GM12878 (cell line): ENCODE data around the gene FOXA1. TPM values are rescaled to one million over a fixed set of nuclear protein-coding genes. Genes with fewer than 3 reads are reported as not detected.

Experiments used
- ATAC-seq: fragments of 200-7000 bp; cut with Tn5 transposase; 3 replicates; pipeline ENCODE4 v1.9.1; 2020; ENCODE audit warnings: mild to moderate bottlenecking, moderate library complexity
- BruUV-seq: library from RNA; stranded (reverse); fragments of 400-500 nt; replicated peaks from 2 replicates; lab custom pipeline; 2021; lab: Mats Ljungman, UMichigan
- CTCF ChIA-PET: fragments of 300-600 bp; sonication (Branson Sonifier 250); formaldehyde crosslinking; extraction: SDS; loops from one replicate; lab custom pipeline; 2021; ENCODE audit warnings: inconsistent platforms; lab: Yijun Ruan, JAX
- POLR2A ChIA-PET: fragments of 350-600 bp; formaldehyde crosslinking; extraction: SDS; loops from one replicate; lab custom pipeline; 2021; ENCODE audit warnings: inconsistent platforms; lab: Charles Lee
- RAD21 ChIA-PET: fragments of 300-600 bp; sonication (Branson Sonifier 250); formaldehyde crosslinking; loops from one replicate; lab custom pipeline; 2023; ENCODE audit warnings: antibody characterized with exemption; ENCODE audit not compliant: unreplicated experiment; lab: Charles Lee
- SMC1A ChIA-PET: fragments of 300-600 bp; sonication (Branson Sonifier 250); formaldehyde crosslinking; loops from one replicate; lab custom pipeline; 2023; ENCODE audit not compliant: unreplicated experiment, uncharacterized antibody; lab: Charles Lee
- DNase-seq: peaks from one replicate; pipeline ENCODE4 v3.0.0-alpha.2; 2011; ENCODE audit warnings: low read depth, low spot score
- FAIRE-seq: peaks from 3 replicates; lab custom pipeline; 2011; peaks lifted over from hg19 to GRCh38; lab: Jason Lieb, UNC
- H2AFZ ChIP-seq: 2 replicates; pipeline ENCODE4 v1.6.0; 2011; ENCODE audit warnings: low read depth, low read length, control low read depth; ENCODE audit not compliant: control insufficient read depth
- H3K27ac ChIP-seq: 2 replicates; pipeline ENCODE4 v1.5.1; 2011; ENCODE audit warnings: control low read depth; ENCODE audit not compliant: control insufficient read depth, insufficient read depth
- H3K27me3 ChIP-seq, 2 experiments: replicated peaks in 1 of 2; 2 replicates each; pipeline versions ENCODE4 v1.6.0 to v1.6.1; 2011; ENCODE audit warnings: low read length in 1 of 2; ENCODE audit not compliant: control insufficient read depth in 2 of 2, insufficient read depth in 2 of 2
- H3K36me3 ChIP-seq, 2 experiments: 2 replicates each; pipeline ENCODE4 v1.5.1; 2011; ENCODE audit warnings: low read length in 1 of 2; ENCODE audit not compliant: control insufficient read depth in 2 of 2, insufficient read depth in 2 of 2
- H3K4me1 ChIP-seq: 2 replicates; pipeline ENCODE4 v1.6.1; 2011; ENCODE audit warnings: mild to moderate bottlenecking, low read length, moderate library complexity, mixed read lengths; ENCODE audit not compliant: control insufficient read depth, insufficient read depth
- H3K4me2 ChIP-seq: 2 replicates; pipeline ENCODE4 v1.6.0; 2011; ENCODE audit warnings: control low read depth; ENCODE audit not compliant: control insufficient read depth, insufficient read depth
- H3K4me3 ChIP-seq: fragments of 200-600 bp; sonication (generic); 2 replicates; pipeline ENCODE4 v1.5.1; 2016
- H3K79me2 ChIP-seq: 2 replicates; pipeline ENCODE4 v1.6.0; 2011; ENCODE audit warnings: low read length; ENCODE audit not compliant: control insufficient read depth, insufficient read depth
- H3K9ac ChIP-seq: 2 replicates; pipeline ENCODE4 v1.8.0; 2011; ENCODE audit warnings: low read length, control low read depth, mixed read lengths; ENCODE audit not compliant: control insufficient read depth, insufficient read depth
- H3K9me3 ChIP-seq: replicated peaks from 3 replicates; pipeline ENCODE4 v1.5.1; 2011; ENCODE audit warnings: mild to moderate bottlenecking, low read length; ENCODE audit not compliant: control insufficient read depth, insufficient read depth
- H4K20me1 ChIP-seq: 2 replicates; pipeline ENCODE4 v1.6.0; 2011; ENCODE audit not compliant: control insufficient read depth, insufficient read depth
- HDGF ChIP-seq: fragments of 450-650 bp; IDR thresholded peaks from 2 replicates; pipeline ENCODE4 v1.6.1; 2016; ENCODE audit warnings: antibody characterized with exemption
- KLF5 ChIP-seq: fragments of 450-650 bp; IDR thresholded peaks from 2 replicates; pipeline ENCODE4 v1.6.1; 2014; ENCODE audit warnings: mild to moderate bottlenecking; ENCODE audit not compliant: partially characterized antibody
- MXI1 ChIP-seq: fragments of 150-350 bp; IDR thresholded peaks from 2 replicates; pipeline ENCODE4 v1.6.1; 2011; ENCODE audit warnings: low read depth, mild to moderate bottlenecking, inconsistent platforms, low read length, improper control_type of control experiment
- PAX8 ChIP-seq: fragments of 450-650 bp; IDR thresholded peaks from 2 replicates; pipeline ENCODE4 v1.6.1; 2017; ENCODE audit warnings: mild to moderate bottlenecking, moderate library complexity
- RAD51 ChIP-seq: fragments of 450-650 bp; IDR thresholded peaks from 2 replicates; pipeline ENCODE4 v1.6.1; 2016; ENCODE audit warnings: moderate library complexity, mild to moderate bottlenecking, inconsistent platforms
- SUZ12 ChIP-seq: fragments of 200-600 bp; sonication (generic); IDR thresholded peaks from one replicate; pipeline ENCODE4 v1.6.1; 2018; ENCODE audit warnings: antibody characterized with exemption, mild to moderate bottlenecking; ENCODE audit not compliant: unreplicated experiment
- TARDBP ChIP-seq: IDR thresholded peaks from 2 replicates; pipeline ENCODE4 v1.6.1; 2016; ENCODE audit warnings: borderline replicate concordance
- TCF3 ChIP-seq: IDR thresholded peaks from 2 replicates; pipeline ENCODE4 v1.6.1; 2012; ENCODE audit warnings: low read depth, mild to moderate bottlenecking, low read length, borderline replicate concordance; ENCODE audit not compliant: insufficient read depth
- ZNF24 ChIP-seq: fragments of 450-650 bp; IDR thresholded peaks from 2 replicates; pipeline ENCODE4 v1.6.1; 2017; ENCODE audit warnings: antibody characterized with exemption, mild to moderate bottlenecking
- WGBS: methylation state at CpG from one replicate; pipeline ENCODE4 v1.1.6; 2016; ENCODE audit warnings: low lambda C conversion rate; ENCODE audit not compliant: insufficient replicate concordance, insufficient coverage; ENCODE audit errors: missing lambda C conversion rate; 5-methylcytosine and 5-hydroxymethylcytosine counted together
- in situ Hi-C: fragments of 300-500 bp; cut with MboI; formaldehyde crosslinking; loops from 9 replicates; pipeline ENCODE4 v1.14.3; 2018; ENCODE audit warnings: mixed read lengths
- intact Hi-C: fragments of 100-400 bp; cut with micrococcal nuclease; formaldehyde crosslinking; loops from one replicate; pipeline ENCODE4 v1.14.2; 2022; ENCODE audit not compliant: unreplicated experiment
- polyA plus RNA-seq, 11 experiments: library from polyadenylated mRNA; depleted of rRNA in 4 of 11; unstranded in 6 of 11; stranded (reverse) in 5 of 11; fragments of >200 nt; fragmentation: Nextera tagmentation in 4 of 11; fragmentation: Illumina TruSeq in 1 of 11; extraction: Ambion mirVana in 4 of 11; extraction: Trizol in 1 of 11; gene quantifications; 1 replicate in 1 of 11; 2 replicates in 10 of 11; pipeline versions ENCODE4 v1.2.1 to v1.2.3, GENCODE V29; 2011 to 2016; ENCODE audit warnings: inconsistent platforms in 2 of 11, missing spikeins in 2 of 11, low read depth in 1 of 11
- total RNA-seq, 4 experiments: library from RNA; depleted of rRNA in 3 of 4; stranded (reverse); fragments of >200 nt in 3 of 4; fragmentation: Illumina TruSeq in 1 of 4; extraction: Trizol in 1 of 4; gene quantifications; 2 replicates each; pipeline versions ENCODE4 v1.2.1 to v1.2.3, GENCODE V29; 2013 to 2021
- TF ChIP-seq, protein P1 (sequence below): IDR thresholded peaks from 2 replicates; pipeline ENCODE4 v1.6.1; 2011; ENCODE audit warnings: mild to moderate bottlenecking, low read depth, low read length, moderate library complexity; ENCODE audit not compliant: insufficient replicate concordance
- TF ChIP-seq, protein P2 (sequence below): IDR thresholded peaks from 2 replicates; pipeline ENCODE4 v1.6.1; 2012; ENCODE audit warnings: low read depth, low read length, improper control_type of control experiment
- TF ChIP-seq, protein P3 (sequence below): fragments of 450-650 bp; IDR thresholded peaks from 2 replicates; pipeline ENCODE4 v1.6.1; 2018; ENCODE audit warnings: borderline replicate concordance, mild to moderate bottlenecking; ENCODE audit not compliant: partially characterized antibody
- TF ChIP-seq, protein P4 (sequence below): fragments of 450-650 bp; conservative IDR thresholded peaks from 2 replicates; pipeline ENCODE4 v1.6.1; 2017; ENCODE audit warnings: mild to moderate bottlenecking, moderate library complexity
- TF ChIP-seq, protein P5 (sequence below): fragments of 150-350 bp; IDR thresholded peaks from 2 replicates; pipeline ENCODE4 v1.6.1; 2016; ENCODE audit warnings: low read depth, low read length

FOXA1 gene
- total and polyA plus RNA-seq, 10 of the 15 experiments (the other 5 are each of a cell fraction or from before 2014, with no cell fraction given) = 0.03 to 0.18 (median 0.06) TPM; not detected in 7

DNA sequence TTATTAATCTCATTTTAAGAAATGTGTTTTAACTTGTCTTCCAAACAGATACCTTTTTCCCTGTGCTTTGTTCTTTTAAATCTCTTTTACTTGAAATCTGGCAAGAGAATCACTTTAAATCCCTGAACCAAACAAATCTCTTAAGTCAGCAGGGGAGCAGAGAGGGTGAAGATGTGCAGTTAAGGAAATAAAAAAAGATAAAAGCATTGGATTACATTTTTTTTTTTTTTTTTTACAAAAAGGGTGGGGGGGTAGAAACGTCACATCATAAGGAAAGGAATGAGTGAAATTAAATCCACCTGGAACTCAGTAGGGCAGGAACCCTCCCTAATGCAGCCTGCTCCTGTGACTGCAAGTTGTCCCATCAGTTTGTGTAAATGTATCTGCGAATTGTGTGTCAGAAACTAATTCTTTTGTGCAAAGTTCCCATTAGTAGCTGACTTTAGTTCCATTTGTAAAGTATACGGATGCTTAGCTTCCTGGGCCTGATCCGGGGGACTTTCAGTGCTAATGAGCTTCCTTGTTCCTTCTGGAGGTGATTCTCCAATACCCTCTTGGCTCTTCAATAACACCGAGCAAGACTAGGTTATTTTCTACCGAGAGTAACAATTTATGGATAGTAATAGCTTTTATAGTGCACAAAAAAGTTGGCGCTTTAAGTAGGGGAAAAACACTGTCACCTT is 1.9 kb upstream of the FOXA1 start:
- no peaks in the 10 kb centered on the region; a peak in 2 of 4 replicates for H3K27me3 ChIP-seq
- intact Hi-C loops = no loop called here
- H2AFZ ChIP-seq = no peak overlapping the region
- CTCF ChIA-PET = no interaction called here
- no peak overlapping the region for H3K4me2 ChIP-seq
- FAIRE-seq = no peak
- in situ Hi-C loops = no loop called here
- no peak overlapping the region for H3K9ac ChIP-seq
- POLR2A ChIA-PET = no interaction called here
- no peaks in the 10 kb centered on the region; the same call in 2 of the 3 replicates for H3K9me3 ChIP-seq
- RAD21 ChIA-PET = no interaction called here
- H3K4me1 ChIP-seq = no peaks in the 10 kb centered on the region
- no TSS peak for BruUV-seq
- H3K27ac ChIP-seq = no peak overlapping the region
- DNase-seq = no peak
- no peaks in the 10 kb centered on the region for H4K20me1 ChIP-seq
- H3K36me3 ChIP-seq = no peaks in the 10 kb centered on the region
- SMC1A ChIA-PET = interaction anchor here (0.6 kb wide), 1 partner anchor 363 kb away, joined by 3 read pairs; no protein-coding TSS in a partner anchor
- H3K4me3 ChIP-seq = no peak overlapping the region
- 9% methylated on average over 7 of the region's 7 CpGs for WGBS
- no peak for ATAC-seq
- H3K79me2 ChIP-seq = no peaks in the 10 kb centered on the region
- TF ChIP-seq, protein P1, sequence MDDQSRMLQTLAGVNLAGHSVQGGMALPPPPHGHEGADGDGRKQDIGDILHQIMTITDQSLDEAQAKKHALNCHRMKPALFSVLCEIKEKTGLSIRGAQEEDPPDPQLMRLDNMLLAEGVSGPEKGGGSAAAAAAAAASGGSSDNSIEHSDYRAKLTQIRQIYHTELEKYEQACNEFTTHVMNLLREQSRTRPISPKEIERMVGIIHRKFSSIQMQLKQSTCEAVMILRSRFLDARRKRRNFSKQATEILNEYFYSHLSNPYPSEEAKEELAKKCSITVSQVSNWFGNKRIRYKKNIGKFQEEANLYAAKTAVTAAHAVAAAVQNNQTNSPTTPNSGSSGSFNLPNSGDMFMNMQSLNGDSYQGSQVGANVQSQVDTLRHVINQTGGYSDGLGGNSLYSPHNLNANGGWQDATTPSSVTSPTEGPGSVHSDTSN = no peak
- TF ChIP-seq, protein P2, sequence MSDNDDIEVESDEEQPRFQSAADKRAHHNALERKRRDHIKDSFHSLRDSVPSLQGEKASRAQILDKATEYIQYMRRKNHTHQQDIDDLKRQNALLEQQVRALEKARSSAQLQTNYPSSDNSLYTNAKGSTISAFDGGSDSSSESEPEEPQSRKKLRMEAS = no peak
- TF ChIP-seq MXI1 (no peak), RAD51 (no peak), PAX8 (no peak), KLF5 (no peak), ZNF24 (no peak), TCF3 (no peak), TARDBP (no peak), SUZ12 (no peak), HDGF (no peak)
- TF ChIP-seq, protein P3, sequence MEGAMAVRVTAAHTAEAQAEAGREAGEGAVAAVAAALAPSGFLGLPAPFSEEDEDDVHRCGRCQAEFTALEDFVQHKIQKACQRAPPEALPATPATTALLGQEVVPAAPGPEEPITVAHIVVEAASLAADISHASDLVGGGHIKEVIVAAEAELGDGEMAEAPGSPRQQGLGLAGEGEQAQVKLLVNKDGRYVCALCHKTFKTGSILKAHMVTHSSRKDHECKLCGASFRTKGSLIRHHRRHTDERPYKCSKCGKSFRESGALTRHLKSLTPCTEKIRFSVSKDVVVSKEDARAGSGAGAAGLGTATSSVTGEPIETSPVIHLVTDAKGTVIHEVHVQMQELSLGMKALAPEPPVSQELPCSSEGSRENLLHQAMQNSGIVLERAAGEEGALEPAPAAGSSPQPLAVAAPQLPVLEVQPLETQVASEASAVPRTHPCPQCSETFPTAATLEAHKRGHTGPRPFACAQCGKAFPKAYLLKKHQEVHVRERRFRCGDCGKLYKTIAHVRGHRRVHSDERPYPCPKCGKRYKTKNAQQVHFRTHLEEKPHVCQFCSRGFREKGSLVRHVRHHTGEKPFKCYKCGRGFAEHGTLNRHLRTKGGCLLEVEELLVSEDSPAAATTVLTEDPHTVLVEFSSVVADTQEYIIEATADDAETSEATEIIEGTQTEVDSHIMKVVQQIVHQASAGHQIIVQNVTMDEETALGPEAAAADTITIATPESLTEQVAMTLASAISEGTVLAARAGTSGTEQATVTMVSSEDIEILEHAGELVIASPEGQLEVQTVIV = no peak
- TF ChIP-seq, protein P4, sequence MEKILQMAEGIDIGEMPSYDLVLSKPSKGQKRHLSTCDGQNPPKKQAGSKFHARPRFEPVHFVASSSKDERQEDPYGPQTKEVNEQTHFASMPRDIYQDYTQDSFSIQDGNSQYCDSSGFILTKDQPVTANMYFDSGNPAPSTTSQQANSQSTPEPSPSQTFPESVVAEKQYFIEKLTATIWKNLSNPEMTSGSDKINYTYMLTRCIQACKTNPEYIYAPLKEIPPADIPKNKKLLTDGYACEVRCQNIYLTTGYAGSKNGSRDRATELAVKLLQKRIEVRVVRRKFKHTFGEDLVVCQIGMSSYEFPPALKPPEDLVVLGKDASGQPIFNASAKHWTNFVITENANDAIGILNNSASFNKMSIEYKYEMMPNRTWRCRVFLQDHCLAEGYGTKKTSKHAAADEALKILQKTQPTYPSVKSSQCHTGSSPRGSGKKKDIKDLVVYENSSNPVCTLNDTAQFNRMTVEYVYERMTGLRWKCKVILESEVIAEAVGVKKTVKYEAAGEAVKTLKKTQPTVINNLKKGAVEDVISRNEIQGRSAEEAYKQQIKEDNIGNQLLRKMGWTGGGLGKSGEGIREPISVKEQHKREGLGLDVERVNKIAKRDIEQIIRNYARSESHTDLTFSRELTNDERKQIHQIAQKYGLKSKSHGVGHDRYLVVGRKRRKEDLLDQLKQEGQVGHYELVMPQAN = no peak
- TF ChIP-seq, protein P5, sequence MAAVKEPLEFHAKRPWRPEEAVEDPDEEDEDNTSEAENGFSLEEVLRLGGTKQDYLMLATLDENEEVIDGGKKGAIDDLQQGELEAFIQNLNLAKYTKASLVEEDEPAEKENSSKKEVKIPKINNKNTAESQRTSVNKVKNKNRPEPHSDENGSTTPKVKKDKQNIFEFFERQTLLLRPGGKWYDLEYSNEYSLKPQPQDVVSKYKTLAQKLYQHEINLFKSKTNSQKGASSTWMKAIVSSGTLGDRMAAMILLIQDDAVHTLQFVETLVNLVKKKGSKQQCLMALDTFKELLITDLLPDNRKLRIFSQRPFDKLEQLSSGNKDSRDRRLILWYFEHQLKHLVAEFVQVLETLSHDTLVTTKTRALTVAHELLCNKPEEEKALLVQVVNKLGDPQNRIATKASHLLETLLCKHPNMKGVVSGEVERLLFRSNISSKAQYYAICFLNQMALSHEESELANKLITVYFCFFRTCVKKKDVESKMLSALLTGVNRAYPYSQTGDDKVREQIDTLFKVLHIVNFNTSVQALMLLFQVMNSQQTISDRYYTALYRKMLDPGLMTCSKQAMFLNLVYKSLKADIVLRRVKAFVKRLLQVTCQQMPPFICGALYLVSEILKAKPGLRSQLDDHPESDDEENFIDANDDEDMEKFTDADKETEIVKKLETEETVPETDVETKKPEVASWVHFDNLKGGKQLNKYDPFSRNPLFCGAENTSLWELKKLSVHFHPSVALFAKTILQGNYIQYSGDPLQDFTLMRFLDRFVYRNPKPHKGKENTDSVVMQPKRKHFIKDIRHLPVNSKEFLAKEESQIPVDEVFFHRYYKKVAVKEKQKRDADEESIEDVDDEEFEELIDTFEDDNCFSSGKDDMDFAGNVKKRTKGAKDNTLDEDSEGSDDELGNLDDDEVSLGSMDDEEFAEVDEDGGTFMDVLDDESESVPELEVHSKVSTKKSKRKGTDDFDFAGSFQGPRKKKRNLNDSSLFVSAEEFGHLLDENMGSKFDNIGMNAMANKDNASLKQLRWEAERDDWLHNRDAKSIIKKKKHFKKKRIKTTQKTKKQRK = no peak
